Activated B cell treated with CpG ODN at 0.5 μM for 24 hours (primary cell): ENCODE results near the gene HEXIM1. TPM values are rescaled to one million over a fixed set of nuclear protein-coding genes. Genes with fewer than 3 reads are reported as not detected.
A peak's percentile ranks its signal among the peaks of the same experiment; 100 is the strongest.

Experiments used
- ATAC-seq: fragments of 200-7000 bp; cut with Tn5 transposase; one replicate; pipeline ENCODE4 v1.10.0; 2021; ENCODE audit warnings: low read depth, mild to moderate bottlenecking, moderate library complexity
- CTCF ChIA-PET: fragments of 350-600 bp; sonication (Branson Sonifier 250); formaldehyde crosslinking; loops from one replicate; lab custom pipeline; 2021; ENCODE audit warnings: antibody characterized with exemption; lab: Charles Lee
- POLR2A ChIA-PET: fragments of 350-600 bp; sonication (Branson Sonifier 250); formaldehyde crosslinking; loops from one replicate; lab custom pipeline; 2021; ENCODE audit warnings: antibody characterized with exemption; lab: Charles Lee
- DNase-seq: peaks from one replicate; pipeline ENCODE4 v3.0.0; 2022
- H3K27ac Mint-ChIP-seq: one replicate; pipeline ENCODE4 v1.8.0; 2020; ENCODE audit warnings: mixed read lengths
- H3K27me3 Mint-ChIP-seq: one replicate; pipeline ENCODE4 v1.8.0; 2021; ENCODE audit warnings: mixed read lengths
- H3K36me3 Mint-ChIP-seq: one replicate; pipeline ENCODE4 v1.8.0; 2021; ENCODE audit warnings: low read depth, mixed read lengths
- H3K4me1 Mint-ChIP-seq: one replicate; pipeline ENCODE4 v1.8.0; 2021; ENCODE audit warnings: mixed read lengths
- H3K4me3 Mint-ChIP-seq: one replicate; pipeline ENCODE4 v1.8.0; 2020; ENCODE audit warnings: mild to moderate bottlenecking, mixed read lengths
- H3K9me3 Mint-ChIP-seq: one replicate; pipeline ENCODE4 v1.8.0; 2020; ENCODE audit warnings: mixed read lengths
- intact Hi-C: fragments of 100-400 bp; cut with micrococcal nuclease; formaldehyde crosslinking; loops from one replicate; pipeline ENCODE4 v1.15.1; 2024
- total RNA-seq: library from RNA; stranded (reverse); gene quantifications from 2 replicates; pipeline ENCODE4 v1.2.3, GENCODE V29; 2022
- TF ChIP-seq, protein P1 (sequence below): fragments of 200-600 bp; IDR thresholded peaks from one replicate; pipeline ENCODE4 v1.8.0; 2022; ENCODE audit warnings: antibody characterized with exemption, mild to moderate bottlenecking

HEXIM1 gene
- total RNA-seq, 1 donor from 2014 or later: 21.5 TPM

DNA sequence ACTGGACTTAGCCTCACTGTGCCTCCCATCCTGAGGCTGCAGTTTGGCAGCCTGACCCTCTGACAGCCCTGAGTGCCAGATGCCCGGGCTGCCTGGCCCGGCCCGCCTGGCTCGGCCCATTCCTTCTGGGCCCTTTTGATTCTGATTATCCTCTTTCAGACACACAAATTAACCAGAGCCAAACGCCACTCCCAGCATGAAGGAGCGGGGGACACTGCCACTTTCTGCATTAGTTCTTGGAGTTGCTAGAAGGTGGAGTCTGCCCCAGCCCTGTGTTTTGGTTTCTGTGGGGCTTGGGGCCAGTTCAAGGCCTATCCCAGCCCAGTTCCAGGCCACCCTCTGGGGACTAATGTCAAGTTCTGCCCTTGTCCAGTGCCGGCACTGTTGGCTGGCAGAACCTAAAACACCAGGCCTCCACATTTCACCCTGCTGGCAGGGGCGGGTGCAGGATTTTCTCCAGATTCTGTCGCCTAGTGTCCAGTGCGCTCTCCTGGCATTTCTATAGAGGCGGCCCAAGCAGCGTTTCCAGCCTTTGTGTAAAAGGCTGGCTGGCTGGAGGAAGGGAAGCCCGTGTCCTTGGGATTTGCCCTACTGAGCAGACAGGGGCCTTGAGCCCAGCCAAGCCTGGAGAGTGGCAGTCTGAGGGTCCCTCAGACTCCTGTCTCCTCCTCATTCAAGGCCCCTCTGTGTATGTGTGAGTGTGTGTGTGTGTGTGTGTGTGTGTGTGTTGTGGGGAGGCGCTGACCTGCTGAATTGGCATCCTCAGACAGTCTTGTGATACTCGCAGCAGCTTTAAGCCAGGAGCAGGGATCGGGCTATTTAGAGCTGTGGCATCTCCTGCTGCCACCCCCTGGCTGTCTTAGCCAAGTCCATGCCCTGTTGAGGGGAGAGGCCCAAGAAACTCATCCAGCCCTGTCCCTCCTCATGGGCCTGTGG lies 37.3 kb upstream of the HEXIM1 start:
- Mint-ChIP-seq H3K27ac (no peak overlapping the region), H3K4me1 (peaks cover 13% of the 10 kb centered on the region), H3K9me3 (no peaks in the 10 kb centered on the region), H3K4me3 (no peak overlapping the region), H3K27me3 (no peaks in the 10 kb centered on the region), H3K36me3 (peaks cover 34% of the 10 kb centered on the region)
- DNase-seq: no peak
- ATAC-seq: no peak
- intact Hi-C loops: no loop called here
- CTCF ChIA-PET: interaction anchor here (1.5 kb wide), 1 partner anchor 12 kb away, joined by 4 read pairs; no protein-coding TSS in a partner anchor
- TF ChIP-seq, protein P1, sequence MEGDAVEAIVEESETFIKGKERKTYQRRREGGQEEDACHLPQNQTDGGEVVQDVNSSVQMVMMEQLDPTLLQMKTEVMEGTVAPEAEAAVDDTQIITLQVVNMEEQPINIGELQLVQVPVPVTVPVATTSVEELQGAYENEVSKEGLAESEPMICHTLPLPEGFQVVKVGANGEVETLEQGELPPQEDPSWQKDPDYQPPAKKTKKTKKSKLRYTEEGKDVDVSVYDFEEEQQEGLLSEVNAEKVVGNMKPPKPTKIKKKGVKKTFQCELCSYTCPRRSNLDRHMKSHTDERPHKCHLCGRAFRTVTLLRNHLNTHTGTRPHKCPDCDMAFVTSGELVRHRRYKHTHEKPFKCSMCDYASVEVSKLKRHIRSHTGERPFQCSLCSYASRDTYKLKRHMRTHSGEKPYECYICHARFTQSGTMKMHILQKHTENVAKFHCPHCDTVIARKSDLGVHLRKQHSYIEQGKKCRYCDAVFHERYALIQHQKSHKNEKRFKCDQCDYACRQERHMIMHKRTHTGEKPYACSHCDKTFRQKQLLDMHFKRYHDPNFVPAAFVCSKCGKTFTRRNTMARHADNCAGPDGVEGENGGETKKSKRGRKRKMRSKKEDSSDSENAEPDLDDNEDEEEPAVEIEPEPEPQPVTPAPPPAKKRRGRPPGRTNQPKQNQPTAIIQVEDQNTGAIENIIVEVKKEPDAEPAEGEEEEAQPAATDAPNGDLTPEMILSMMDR: no peak
- POLR2A ChIA-PET: interaction anchor here (0.7 kb wide), 1 partner anchor 37 kb away, joined by 3 read pairs; no protein-coding TSS in a partner anchor

DNA sequence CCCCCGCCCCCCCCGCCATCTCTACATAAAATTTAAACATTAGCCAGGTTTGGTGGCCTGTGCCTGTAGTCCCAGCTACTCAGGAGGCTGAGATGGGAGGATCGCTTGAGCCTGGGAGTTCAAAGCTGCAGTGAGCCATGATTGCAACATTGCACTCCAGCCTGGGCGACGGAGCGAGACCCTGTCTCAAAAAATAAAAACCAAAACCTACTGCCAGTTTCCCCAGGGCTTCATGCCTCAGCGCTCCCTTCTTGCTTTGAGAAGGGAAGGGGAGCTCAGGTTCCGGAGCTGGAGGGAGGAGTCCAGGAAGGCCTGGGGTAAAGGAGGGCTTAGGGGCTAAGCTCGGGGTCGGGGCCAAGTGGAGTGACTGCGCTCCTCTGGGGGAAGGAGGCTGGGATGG lies 36.4 kb upstream of the HEXIM1 start:
- Mint-ChIP-seq H3K4me3 (no peak overlapping the region), H3K9me3 (no peaks in the 10 kb centered on the region), H3K27ac (no peak overlapping the region), H3K4me1 (peaks cover 13% of the 10 kb centered on the region), H3K36me3 (peaks cover 24% of the 10 kb centered on the region), H3K27me3 (no peaks in the 10 kb centered on the region)
- ChIA-PET CTCF (interaction anchor here (1.5 kb wide), 1 partner anchor 13 kb away, joined by 4 read pairs; no protein-coding TSS in a partner anchor), POLR2A (interaction anchor here (0.7 kb wide), 2 partner anchors 38 to 49 kb away, joined by 3 to 16 read pairs; no protein-coding TSS in a partner anchor)
- DNase-seq: no peak
- TF ChIP-seq, protein P1: no peak
- peak; percentile 50 for ATAC-seq
- intact Hi-C loops: no loop called here

DNA sequence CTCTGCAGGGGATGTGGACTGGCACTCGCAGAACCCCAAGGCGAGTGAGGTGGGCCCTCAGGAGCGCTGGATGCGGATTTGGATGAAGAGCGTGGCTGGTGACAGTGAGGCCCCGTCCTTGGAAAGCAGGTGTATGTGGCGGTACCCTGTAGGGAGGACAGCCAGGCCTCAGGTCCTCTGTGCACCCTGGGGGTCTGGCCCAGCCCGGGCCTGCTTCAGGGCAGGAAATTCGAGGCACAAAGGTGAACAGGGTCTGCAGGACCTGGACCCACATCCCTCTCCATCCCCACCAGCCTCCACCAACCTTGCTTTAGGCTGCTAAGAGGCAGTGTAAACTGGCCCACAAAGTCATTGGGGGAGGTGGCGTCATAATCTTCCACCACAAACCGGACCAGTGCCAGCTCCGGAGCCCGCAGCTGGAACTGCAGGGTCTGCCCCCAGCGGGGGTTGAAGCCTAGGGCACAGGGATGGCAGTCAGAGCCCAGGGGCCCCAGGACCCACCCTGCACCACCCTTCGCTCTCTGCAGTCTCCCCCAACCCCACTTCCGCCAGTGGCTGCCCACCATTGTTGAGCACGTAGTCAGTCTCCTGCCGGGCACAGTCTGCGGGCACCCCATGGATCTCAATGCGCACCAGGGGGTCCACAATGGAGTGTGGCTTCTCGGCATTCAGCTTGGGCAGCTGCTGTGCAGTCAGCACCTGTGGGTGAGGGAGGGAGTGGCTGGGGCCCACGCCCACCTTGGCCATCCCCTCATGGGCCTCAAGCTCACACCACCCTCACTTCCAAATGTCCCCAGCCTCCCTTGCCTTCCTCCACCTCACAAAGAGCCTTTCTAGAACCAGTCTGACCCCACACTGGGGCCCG lies 35.5 kb upstream of the HEXIM1 start:
- intact Hi-C loops: no loop called here
- no peak overlapping the region for H3K4me3 Mint-ChIP-seq
- H3K9me3 Mint-ChIP-seq: no peaks in the 10 kb centered on the region
- ATAC-seq: no peak
- H3K27ac Mint-ChIP-seq: no peak overlapping the region
- peaks cover 16% of the 10 kb centered on the region for H3K36me3 Mint-ChIP-seq
- CTCF ChIA-PET: no interaction called here
- no peak for DNase-seq
- POLR2A ChIA-PET: interaction anchor here (0.5 kb wide), 1 partner anchor 76 kb away, joined by 3 read pairs; no protein-coding TSS in a partner anchor
- no peaks in the 10 kb centered on the region for H3K27me3 Mint-ChIP-seq
- peaks cover 13% of the 10 kb centered on the region for H3K4me1 Mint-ChIP-seq
- TF ChIP-seq, protein P1: no peak

DNA sequence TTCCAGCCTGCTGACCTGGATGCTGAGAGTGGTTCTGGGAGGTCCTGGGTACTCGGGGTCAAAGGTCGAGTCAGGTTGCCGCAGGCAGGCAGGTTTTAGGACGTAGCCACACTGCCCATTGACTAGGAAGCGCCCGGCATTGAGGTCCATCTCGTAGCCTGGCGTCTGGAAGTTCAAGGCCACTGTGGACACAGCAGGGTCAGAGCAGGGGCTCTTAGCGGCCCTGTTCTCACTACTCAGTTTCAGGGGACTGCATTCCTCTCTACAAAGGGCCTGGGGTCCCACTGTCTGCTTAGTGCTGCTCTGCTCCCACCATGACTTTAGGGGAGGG lies 34.9 kb upstream of the HEXIM1 start:
- H3K27me3 Mint-ChIP-seq: no peaks in the 10 kb centered on the region
- ChIA-PET POLR2A (interaction anchor here (0.5 kb wide), 1 partner anchor 75 kb away, joined by 3 read pairs; no protein-coding TSS in a partner anchor), CTCF (no interaction called here)

More for the DNA sequence above, 34.9 kb upstream of the HEXIM1 start:
- no peak for ATAC-seq
- intact Hi-C loops: no loop called here
- Mint-ChIP-seq H3K4me1 (peaks cover 13% of the 10 kb centered on the region), H3K4me3 (no peak overlapping the region), H3K36me3 (peaks cover 10% of the 10 kb centered on the region), H3K27ac (no peak overlapping the region), H3K9me3 (no peaks in the 10 kb centered on the region)
- no peak for DNase-seq
- TF ChIP-seq, protein P1: no peak
